NCI-H146 (cell line): ENCODE results near the gene TM2D3.

Source experiments
- DNase-seq: peaks from one replicate; lab custom pipeline; 2025; lab: John Stamatoyannopoulos, UW

TM2D3 gene

GRCh38 chr15:101623367-101624304 is 28.5 kb downstream of the TM2D3 start:
- DNase-seq: no peak

- DNase-seq: no peak
Observed at GRCh38 chr15:101621961-101622360, 30.2 kb downstream of the TM2D3 start.

- DNase-seq: no peak
Observed at GRCh38 chr15:101620671-101621070, 31.5 kb downstream of the TM2D3 start.

- no peak for DNase-seq
Observed at GRCh38 chr15:101619615-101619865, 32.6 kb downstream of the TM2D3 start.

GRCh38 chr15:101618851-101619614 is 33.1 kb downstream of the TM2D3 start:
- no peak for DNase-seq

- DNase-seq: no peak
Observed at GRCh38 chr15:101618076-101618475, 34.1 kb downstream of the TM2D3 start.

- DNase-seq: no peak
Observed at GRCh38 chr15:101617390-101617965, 34.7 kb downstream of the TM2D3 start.

- peak; percentile 42 for DNase-seq
Observed at GRCh38 chr15:101615986-101616848, 36.0 kb downstream of the TM2D3 start.

- DNase-seq: no peak
Observed at GRCh38 chr15:101615414-101615985, 36.7 kb downstream of the TM2D3 start.

- DNase-seq: no peak
Observed at GRCh38 chr15:101614761-101615160, 37.4 kb downstream of the TM2D3 start.

- DNase-seq: peak; percentile 23
Observed at GRCh38 chr15:101614001-101614585, 38.1 kb downstream of the TM2D3 start.

GRCh38 chr15:101613130-101614000 is 38.8 kb downstream of the TM2D3 start:
- peak; percentile 42 for DNase-seq

- DNase-seq: no peak
Observed at GRCh38 chr15:101612676-101613075, 39.5 kb downstream of the TM2D3 start.

- DNase-seq: no peak
Observed at GRCh38 chr15:101611580-101612299, 40.4 kb downstream of the TM2D3 start.

- DNase-seq: no peak
Observed at GRCh38 chr15:101611007-101611406, 41.2 kb downstream of the TM2D3 start.

GRCh38 chr15:101610611-101611000 is 41.6 kb downstream of the TM2D3 start:
- no peak for DNase-seq

GRCh38 chr15:101609742-101610610 is 42.2 kb downstream of the TM2D3 start:
- no peak for DNase-seq

- DNase-seq: peak; percentile 37
Observed at GRCh38 chr15:101608201-101608600, 44.0 kb downstream of the TM2D3 start.

GRCh38 chr15:101607108-101607507 is 45.1 kb downstream of the TM2D3 start:
- no peak for DNase-seq
